HG03097 (cell line): ENCODE results near the gene SBDS.

Source experiments
- ATAC-seq: cut with Tn5 transposase; IDR thresholded peaks from one replicate; pipeline ENCODE4 v1.9.1; 2021; ENCODE audit not compliant: unreplicated experiment, low FRiP score

The SBDS gene

GRCh38 chr7:66948480-66949109 lies 46.8 kb downstream of the SBDS start:
- ATAC-seq = no peak

GRCh38 chr7:66946545-66946944 lies 48.8 kb downstream of the SBDS start:
- ATAC-seq = no peak

- no peak for ATAC-seq
These were observed 56.1 kb downstream of the SBDS start for GRCh38 chr7:66939325-66939724.

- no peak for ATAC-seq
These were observed 57.4 kb downstream of the SBDS start for GRCh38 chr7:66937940-66938339.
